ENCODE data around the gene C5orf52. TPM values are rescaled to one million over a fixed set of nuclear protein-coding genes. Genes with fewer than 3 reads are reported as not detected.

C5orf52 gene
- total and polyA plus RNA-seq, 4 experiments from 2014 or later, result not detected

DNA sequence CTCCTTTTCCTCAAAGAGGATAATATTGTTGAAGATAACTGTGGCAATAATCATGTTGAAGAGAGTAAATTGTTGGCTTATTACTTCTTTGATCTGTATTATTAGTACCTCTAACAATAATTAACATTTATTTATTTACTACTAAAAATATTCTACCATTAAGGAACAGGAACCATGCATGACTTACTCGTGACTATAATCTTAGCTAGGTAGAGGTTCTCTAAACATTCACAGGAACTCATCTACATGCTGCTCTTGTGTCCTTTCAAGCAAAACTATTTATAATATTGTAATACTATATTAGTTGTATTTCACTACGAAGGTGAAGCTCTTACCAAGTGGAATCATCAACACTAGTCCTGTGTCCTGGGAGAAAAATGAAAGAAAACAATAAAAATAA is 22.2 kb upstream of the C5orf52 start:
- Mint-ChIP-seq H3K9me3 (peaks cover 0 to 4% (median 1%) of the 10 kb centered on the region in 8 donors), H3K36me3 (peaks cover 6 to 7% of the 10 kb centered on the region in 2 donors), H3K27ac (no peak overlapping the region), H3K4me3 (no peak overlapping the region), H3K27me3 (no peaks in the 10 kb centered on the region), H3K4me1 (peaks cover 11 to 26% (median 18%) of the 10 kb centered on the region in 4 donors)
- ChIA-PET CTCF (ENCODE audit: partially characterized antibody) (no interaction called here), POLR2A (ENCODE audit: partially characterized antibody) (no interaction called here)
- no peaks in the 10 kb centered on the region for H3K36me3 ChIP-seq (ENCODE audit: insufficient read depth, low read length)
- H3K4me3 ChIP-seq (ENCODE audit: low read length in 2 of 2), result no peak overlapping the region
- intact Hi-C loops (cut with micrococcal nuclease), result no loop called here
- no peak for DNase-seq
- H3K27ac ChIP-seq (ENCODE audit: low read depth, low read length), result no peak overlapping the region
- H3K27me3 ChIP-seq (ENCODE audit: insufficient read depth, low read length), result no peaks in the 10 kb centered on the region
- H3K9me3 ChIP-seq (ENCODE audit: control insufficient read depth in 1 of 2, low read length in 2 of 2), result no peaks in the 10 kb centered on the region
- peaks cover 18% of the 10 kb centered on the region for H3K4me1 ChIP-seq (ENCODE audit: insufficient read depth, low read length)

- H3K9me3 Mint-ChIP-seq, result peaks cover 0 to 8% (median 2%) of the 10 kb centered on the region in 8 donors
- Histone ChIP-seq H3K27me3 (ENCODE audit: insufficient read depth, low read length) (no peaks in the 10 kb centered on the region), H3K9me3 (ENCODE audit: control insufficient read depth in 1 of 2, low read length in 2 of 2) (no peaks in the 10 kb centered on the region), H3K36me3 (ENCODE audit: insufficient read depth, low read length) (no peaks in the 10 kb centered on the region), H3K4me1 (ENCODE audit: insufficient read depth, low read length) (peaks cover 18% of the 10 kb centered on the region), H3K4me3 (ENCODE audit: low read length in 2 of 2) (no peak overlapping the region), H3K27ac (ENCODE audit: low read depth, low read length) (peak overlapping the region; percentile 52)
- ChIA-PET CTCF (ENCODE audit: partially characterized antibody) (interaction anchor here (0.6 to 3.2 kb wide), 27 partner anchors 9 to 218 kb away, joined by 3 to 24 read pairs (median 4); partner anchors contain the start of genes C5orf52 and LSM11), POLR2A (ENCODE audit: partially characterized antibody) (interaction anchor here (0.6 to 2.6 kb wide), 15 partner anchors 9 to 479 kb away, joined by 3 to 17 read pairs (median 4); partner anchors contain the start of gene THG1L)
- H3K27ac Mint-ChIP-seq, result peak overlapping the region in 6 of 7 donors; percentile 65 to 91 (median 87)
- peak overlapping the region in 2 of 8 donors; percentile 71 to 85 for H3K4me3 Mint-ChIP-seq
- intact Hi-C loops (cut with micrococcal nuclease), result loop anchor here (1.0 to 5.0 kb wide), 6 partner anchors 48 to 219 kb away; partner anchors contain the start of genes ADAM19 and LSM11
- H3K4me1 Mint-ChIP-seq, result peaks cover 11 to 26% (median 18%) of the 10 kb centered on the region in 4 donors
- no peaks in the 10 kb centered on the region for H3K27me3 Mint-ChIP-seq
- DNase-seq, result no peak
- peaks cover 6 to 7% of the 10 kb centered on the region in 2 donors for H3K36me3 Mint-ChIP-seq
These were observed 20.2 kb upstream of the C5orf52 start for GRCh38 chr5:157650991-157651611.

- Histone ChIP-seq H3K36me3 (ENCODE audit: insufficient read depth, low read length) (no peaks in the 10 kb centered on the region), H3K27me3 (ENCODE audit: insufficient read depth, low read length) (no peaks in the 10 kb centered on the region), H3K9me3 (ENCODE audit: control insufficient read depth in 1 of 2, low read length in 2 of 2) (no peaks in the 10 kb centered on the region), H3K4me3 (ENCODE audit: low read length in 2 of 2) (peak overlapping the region in 1 of 2 donors; percentile 51), H3K27ac (ENCODE audit: low read depth, low read length) (peak overlapping the region; percentile 52), H3K4me1 (ENCODE audit: insufficient read depth, low read length) (peaks cover 18% of the 10 kb centered on the region)
- intact Hi-C loops (cut with micrococcal nuclease), result loop anchor here (1.0 to 5.0 kb wide), 6 partner anchors 49 to 219 kb away; partner anchors contain the start of genes ADAM19 and LSM11
- H3K9me3 Mint-ChIP-seq, result peaks cover 0 to 13% (median 5%) of the 10 kb centered on the region in 8 donors
- POLR2A ChIA-PET (ENCODE audit: partially characterized antibody), result interaction anchor here (0.6 to 2.6 kb wide), 19 partner anchors 8 to 480 kb away, joined by 3 to 17 read pairs (median 3); partner anchors contain the start of gene THG1L
- DNase-seq, result peak; percentile 85 to 89 (median 86)
- no peaks in the 10 kb centered on the region for H3K27me3 Mint-ChIP-seq
- H3K4me3 Mint-ChIP-seq, result peak overlapping the region; percentile 78 to 89 (median 84)
- peak overlapping the region; percentile 65 to 91 (median 86) for H3K27ac Mint-ChIP-seq
- peaks cover 9 to 10% of the 10 kb centered on the region in 2 donors for H3K36me3 Mint-ChIP-seq
- peaks cover 11 to 26% (median 18%) of the 10 kb centered on the region in 4 donors for H3K4me1 Mint-ChIP-seq
- CTCF ChIA-PET (ENCODE audit: partially characterized antibody), result interaction anchor here (0.5 to 3.2 kb wide), 29 partner anchors 9 to 219 kb away, joined by 3 to 24 read pairs (median 4); partner anchors contain the start of genes C5orf52 and LSM11
These were observed 19.5 kb upstream of the C5orf52 start for GRCh38 chr5:157651623-157652376.

DNA sequence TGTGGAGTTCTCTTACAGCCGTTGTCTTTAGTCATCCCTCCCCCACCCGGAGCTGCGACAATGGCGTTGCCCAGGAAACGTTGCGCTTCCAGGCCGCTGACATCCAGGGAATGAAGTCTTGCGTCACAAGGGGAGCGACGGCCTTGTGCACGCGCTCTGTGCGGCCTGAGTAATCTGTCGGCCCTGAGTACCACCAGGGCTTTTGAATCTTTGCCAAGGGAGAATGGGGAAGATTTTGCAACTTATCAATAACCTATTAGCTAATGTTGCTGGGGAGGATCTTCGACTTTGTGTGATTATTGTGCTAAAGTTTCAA is 19.0 kb upstream of the C5orf52 start, which contains the start of gene SOX30:
SOX30 (minus strand) TSS at position 62 of the 316 bp plus-strand sequence. CDS start 360 bp downstream, outside the sequence.
- POLR2A ChIA-PET (ENCODE audit: partially characterized antibody), result interaction anchor here (0.6 to 2.6 kb wide), 11 partner anchors 9 to 316 kb away, joined by 3 to 17 read pairs (median 3); partner anchors contain the start of gene THG1L
- Histone ChIP-seq H3K36me3 (ENCODE audit: insufficient read depth, low read length) (no peaks in the 10 kb centered on the region), H3K9me3 (ENCODE audit: control insufficient read depth in 1 of 2, low read length in 2 of 2) (peaks cover 0 to under 1% of the 10 kb centered on the region in 2 donors), H3K4me3 (ENCODE audit: low read length in 2 of 2) (peak within 1 kb of the TSS in 1 of 2 donors; percentile 51), H3K4me1 (ENCODE audit: insufficient read depth, low read length) (peaks cover 18% of the 10 kb centered on the region), H3K27ac (ENCODE audit: low read depth, low read length) (peak within 1 kb of the TSS; percentile 52), H3K27me3 (ENCODE audit: insufficient read depth, low read length) (no peaks in the 10 kb centered on the region)
- Mint-ChIP-seq H3K27ac (peak within 1 kb of the TSS; percentile 65 to 91 (median 86)), H3K4me1 (peaks cover 11 to 26% (median 18%) of the 10 kb centered on the region in 4 donors), H3K4me3 (peak within 1 kb of the TSS; percentile 78 to 89 (median 84)), H3K9me3 (peaks cover 0 to 15% (median 5%) of the 10 kb centered on the region in 8 donors), H3K27me3 (no peaks in the 10 kb centered on the region), H3K36me3 (peaks cover 10% of the 10 kb centered on the region in 2 donors)
- CTCF ChIA-PET (ENCODE audit: partially characterized antibody), result interaction anchor here (0.5 to 3.2 kb wide), 13 partner anchors 10 to 148 kb away, joined by 3 to 24 read pairs (median 7); partner anchors contain the start of genes C5orf52 and LSM11
- DNase-seq, result no peak
- intact Hi-C loops (cut with micrococcal nuclease), result loop anchor here (5.0 kb wide), 2 partner anchors 75 to 220 kb away; partner anchors contain the start of gene ADAM19

GRCh38 chr5:157657516-157657915 is 13.8 kb upstream of the C5orf52 start:
- H3K36me3 ChIP-seq (ENCODE audit: insufficient read depth, low read length), result no peaks in the 10 kb centered on the region
- Mint-ChIP-seq H3K27ac (no peak overlapping the region), H3K36me3 (peaks cover 29 to 35% of the 10 kb centered on the region in 2 donors), H3K9me3 (peaks cover 4 to 30% (median 15%) of the 10 kb centered on the region in 8 donors), H3K4me3 (no peak overlapping the region), H3K4me1 (peaks cover 6 to 12% (median 8%) of the 10 kb centered on the region in 4 donors), H3K27me3 (no peaks in the 10 kb centered on the region)
- DNase-seq, result no peak
- peaks cover 4% of the 10 kb centered on the region for H3K4me1 ChIP-seq (ENCODE audit: insufficient read depth, low read length)
- CTCF ChIA-PET (ENCODE audit: partially characterized antibody), result no interaction called here
- H3K4me3 ChIP-seq (ENCODE audit: low read length in 2 of 2), result no peak overlapping the region
- H3K9me3 ChIP-seq (ENCODE audit: control insufficient read depth in 1 of 2, low read length in 2 of 2), result peaks cover 0 to 6% of the 10 kb centered on the region in 2 donors
- POLR2A ChIA-PET (ENCODE audit: partially characterized antibody), result no interaction called here
- no peak overlapping the region for H3K27ac ChIP-seq (ENCODE audit: low read depth, low read length)
- intact Hi-C loops (cut with micrococcal nuclease), result no loop called here
- no peaks in the 10 kb centered on the region for H3K27me3 ChIP-seq (ENCODE audit: insufficient read depth, low read length)

DNA sequence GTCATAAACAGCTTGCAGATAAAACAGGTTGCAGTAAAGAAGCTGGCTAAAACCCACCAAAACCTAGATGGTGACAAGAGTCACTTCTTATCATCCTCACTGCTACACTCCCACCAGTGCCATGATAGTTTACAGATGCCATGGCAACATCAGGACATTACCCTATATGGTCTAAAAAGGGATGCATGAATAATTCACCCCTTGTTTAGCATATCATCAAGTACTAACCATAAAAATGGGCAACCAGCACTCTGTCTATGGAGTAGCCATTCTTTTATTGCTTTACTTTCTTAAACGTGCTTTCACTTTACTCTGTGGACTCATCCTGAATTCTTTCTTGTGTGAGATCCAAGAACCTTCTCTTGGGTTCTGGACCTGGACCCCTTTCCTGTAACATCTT is 12.4 kb upstream of the C5orf52 start:
- Mint-ChIP-seq H3K36me3 (peaks cover 27 to 32% of the 10 kb centered on the region in 2 donors), H3K4me3 (no peak overlapping the region), H3K9me3 (peaks cover 4 to 27% (median 19%) of the 10 kb centered on the region in 8 donors), H3K27ac (no peak overlapping the region), H3K27me3 (no peaks in the 10 kb centered on the region), H3K4me1 (no peaks in the 10 kb centered on the region)
- Histone ChIP-seq H3K4me3 (ENCODE audit: low read length in 2 of 2) (no peak overlapping the region), H3K27me3 (ENCODE audit: insufficient read depth, low read length) (no peaks in the 10 kb centered on the region), H3K27ac (ENCODE audit: low read depth, low read length) (no peak overlapping the region), H3K4me1 (ENCODE audit: insufficient read depth, low read length) (no peaks in the 10 kb centered on the region), H3K9me3 (ENCODE audit: control insufficient read depth in 1 of 2, low read length in 2 of 2) (peaks cover 0 to 6% of the 10 kb centered on the region in 2 donors), H3K36me3 (ENCODE audit: insufficient read depth, low read length) (no peaks in the 10 kb centered on the region)
- no peak for DNase-seq
- intact Hi-C loops (cut with micrococcal nuclease), result no loop called here
- POLR2A ChIA-PET (ENCODE audit: partially characterized antibody), result no interaction called here
- CTCF ChIA-PET (ENCODE audit: partially characterized antibody), result no interaction called here

Data from CD4-positive, alpha-beta memory T cell (primary cell).